ENCODE results near the gene ENTPD3. TPM values are rescaled to one million over a fixed set of nuclear protein-coding genes. Genes with fewer than 3 reads are reported as not detected.
A peak's percentile ranks its signal among the peaks of the same experiment; 100 is the strongest.

The ENTPD3 gene
- polyA plus RNA-seq, 1 donor (not counting 4 experiments of a cell fraction or from before 2014, with no cell fraction given): 12.9 TPM

- Histone ChIP-seq H2AFZ (ENCODE audit: control insufficient read depth, low read length) (no peak overlapping the region), H3K79me2 (ENCODE audit: control insufficient read depth, insufficient read depth, low read length) (no peaks in the 10 kb centered on the region), H4K20me1 (ENCODE audit: control insufficient read depth, extremely low read depth, insufficient read depth, low read length) (no peaks in the 10 kb centered on the region), H3K4me2 (ENCODE audit: control insufficient read depth, extremely low read depth, insufficient read depth, low read depth, low read length) (no peak overlapping the region), H3K9me1 (ENCODE audit: control insufficient read depth, extremely low read depth, insufficient read depth, low read length) (no peaks in the 10 kb centered on the region), H3K27ac (ENCODE audit: control insufficient read depth, insufficient read depth, low read length) (peak overlapping the region; percentile 18), H3K27me3 (ENCODE audit: control insufficient read depth, extremely low read depth, insufficient read depth, low read length) (no peaks in the 10 kb centered on the region), H3K4me1 (ENCODE audit: control insufficient read depth, extremely low read depth, insufficient read depth, low read length) (no peaks in the 10 kb centered on the region), H3K36me3 (ENCODE audit: control insufficient read depth in 2 of 2, extremely low read depth in 1 of 2, insufficient read depth in 2 of 2, low read length in 2 of 2) (peaks cover 0 to 2% of the 10 kb centered on the region in 2 experiments), H3K9ac (ENCODE audit: control insufficient read depth, extremely low read depth, insufficient read depth, low read length) (peak overlapping the region; percentile 10), H3K4me3 (ENCODE audit: control insufficient read depth in 2 of 3, extremely low read depth in 1 of 3, insufficient read depth in 2 of 3, low read depth in 1 of 3, low read length in 3 of 3) (no peak overlapping the region), H3K9me3 (ENCODE audit: control insufficient read depth, low read depth, low read length) (no peaks in the 10 kb centered on the region)
- DNase-seq (ENCODE audit: low read depth, low spot score) (no peak), FAIRE-seq (no peak)
- TF ChIP-seq, protein P1, sequence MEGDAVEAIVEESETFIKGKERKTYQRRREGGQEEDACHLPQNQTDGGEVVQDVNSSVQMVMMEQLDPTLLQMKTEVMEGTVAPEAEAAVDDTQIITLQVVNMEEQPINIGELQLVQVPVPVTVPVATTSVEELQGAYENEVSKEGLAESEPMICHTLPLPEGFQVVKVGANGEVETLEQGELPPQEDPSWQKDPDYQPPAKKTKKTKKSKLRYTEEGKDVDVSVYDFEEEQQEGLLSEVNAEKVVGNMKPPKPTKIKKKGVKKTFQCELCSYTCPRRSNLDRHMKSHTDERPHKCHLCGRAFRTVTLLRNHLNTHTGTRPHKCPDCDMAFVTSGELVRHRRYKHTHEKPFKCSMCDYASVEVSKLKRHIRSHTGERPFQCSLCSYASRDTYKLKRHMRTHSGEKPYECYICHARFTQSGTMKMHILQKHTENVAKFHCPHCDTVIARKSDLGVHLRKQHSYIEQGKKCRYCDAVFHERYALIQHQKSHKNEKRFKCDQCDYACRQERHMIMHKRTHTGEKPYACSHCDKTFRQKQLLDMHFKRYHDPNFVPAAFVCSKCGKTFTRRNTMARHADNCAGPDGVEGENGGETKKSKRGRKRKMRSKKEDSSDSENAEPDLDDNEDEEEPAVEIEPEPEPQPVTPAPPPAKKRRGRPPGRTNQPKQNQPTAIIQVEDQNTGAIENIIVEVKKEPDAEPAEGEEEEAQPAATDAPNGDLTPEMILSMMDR (optimal IDR thresholded peaks at IDR 0.05 in 1 of 3, IDR thresholded peaks at IDR 0.05 in 1 of 3, conservative IDR thresholded peaks at IDR 0.05 in 1 of 3; ENCODE audit: extremely low read depth in 1 of 3, insufficient read depth in 2 of 3, low read length in 3 of 3): no peak
- TF ChIP-seq EZH2 (IDR thresholded peaks at IDR 0.05; ENCODE audit: low read length): no peak
- dilution Hi-C loops (cut with MboI; ENCODE audit: extremely low pct_ligation_motif_present, low sequenced_read_pairs): no loop called here
Measured at GRCh38 chr3:40397912-40398311, 10.9 kb downstream of the ENTPD3 start.

- peak; percentile 36 for FAIRE-seq
- Histone ChIP-seq H3K9me3 (ENCODE audit: control insufficient read depth, low read depth, low read length) (no peaks in the 10 kb centered on the region), H3K4me1 (ENCODE audit: control insufficient read depth, extremely low read depth, insufficient read depth, low read length) (no peaks in the 10 kb centered on the region), H3K27ac (ENCODE audit: control insufficient read depth, insufficient read depth, low read length) (peak overlapping the region; percentile 18), H3K9ac (ENCODE audit: control insufficient read depth, extremely low read depth, insufficient read depth, low read length) (peak overlapping the region; percentile 10), H4K20me1 (ENCODE audit: control insufficient read depth, extremely low read depth, insufficient read depth, low read length) (no peaks in the 10 kb centered on the region), H3K79me2 (ENCODE audit: control insufficient read depth, insufficient read depth, low read length) (no peaks in the 10 kb centered on the region), H3K27me3 (ENCODE audit: control insufficient read depth, extremely low read depth, insufficient read depth, low read length) (no peaks in the 10 kb centered on the region), H3K4me3 (ENCODE audit: control insufficient read depth in 2 of 3, extremely low read depth in 1 of 3, insufficient read depth in 2 of 3, low read depth in 1 of 3, low read length in 3 of 3) (no peak overlapping the region), H3K9me1 (ENCODE audit: control insufficient read depth, extremely low read depth, insufficient read depth, low read length) (no peaks in the 10 kb centered on the region), H3K36me3 (ENCODE audit: control insufficient read depth in 2 of 2, extremely low read depth in 1 of 2, insufficient read depth in 2 of 2, low read length in 2 of 2) (peaks cover 0 to 2% of the 10 kb centered on the region in 2 experiments), H2AFZ (ENCODE audit: control insufficient read depth, low read length) (no peak overlapping the region), H3K4me2 (ENCODE audit: control insufficient read depth, extremely low read depth, insufficient read depth, low read depth, low read length) (no peak overlapping the region)
- TF ChIP-seq EZH2 (IDR thresholded peaks at IDR 0.05; ENCODE audit: low read length): no peak
- TF ChIP-seq, protein P1 (optimal IDR thresholded peaks at IDR 0.05 in 1 of 3, IDR thresholded peaks at IDR 0.05 in 1 of 3, conservative IDR thresholded peaks at IDR 0.05 in 1 of 3; ENCODE audit: extremely low read depth in 1 of 3, insufficient read depth in 2 of 3, low read length in 3 of 3): no peak
- dilution Hi-C loops (cut with MboI; ENCODE audit: extremely low pct_ligation_motif_present, low sequenced_read_pairs): no loop called here
- peak; percentile 11 for DNase-seq (ENCODE audit: low read depth, low spot score)
Measured at GRCh38 chr3:40398346-40398745, 11.4 kb downstream of the ENTPD3 start.

All from keratinocyte (primary cell).